ENCODE results near the gene URI1. TPM values are rescaled to one million over a fixed set of nuclear protein-coding genes. Genes with fewer than 3 reads are reported as not detected.
A peak's percentile ranks its signal among the peaks of the same experiment; 100 is the strongest.

The URI1 gene
- total RNA-seq, 1 donor from 2014 or later = 61.7 TPM

DNA sequence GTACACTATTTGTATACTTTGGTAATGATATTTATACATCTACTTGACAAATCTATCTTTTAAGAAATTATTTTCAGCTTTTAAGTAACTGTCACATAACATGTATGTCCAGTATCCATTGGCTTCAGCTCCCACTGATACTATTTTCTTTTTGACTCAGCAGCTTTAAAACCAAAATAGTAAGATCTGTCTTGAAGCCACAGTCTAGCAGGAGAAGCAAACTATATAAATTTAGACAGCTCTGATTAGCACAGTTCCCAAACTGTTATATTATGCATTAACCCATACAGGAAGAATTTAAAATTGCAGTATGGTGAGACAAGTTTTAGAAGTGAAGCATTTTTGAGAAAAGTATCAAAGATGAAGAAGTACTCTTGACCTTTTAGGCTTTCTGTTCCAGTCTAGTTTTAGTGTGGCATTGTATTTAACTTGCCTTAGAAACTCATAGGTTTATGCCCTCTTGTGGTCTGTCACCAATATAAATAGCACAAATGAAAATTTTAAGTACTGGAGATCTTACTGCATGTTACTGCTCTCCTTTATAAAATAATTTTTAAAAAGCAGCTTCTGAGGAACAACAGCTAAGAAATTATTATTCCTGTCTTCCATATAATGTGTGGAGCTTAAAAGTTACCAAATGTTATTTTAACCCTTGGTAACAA, 24.7 kb downstream of the URI1 start:
- Mint-ChIP-seq H3K4me3 (no peak overlapping the region), H3K27me3 (ENCODE audit: low read depth) (no peaks in the 10 kb centered on the region), H3K27ac (no peak overlapping the region), H3K9me3 (no peaks in the 10 kb centered on the region), H3K4me1 (peaks cover 59% of the 10 kb centered on the region), H3K36me3 (no peaks in the 10 kb centered on the region)
- DNase-seq (ENCODE audit: low spot score in 2 of 2, unreplicated experiment in 2 of 2) = no peak
- TF ChIP-seq, protein P1, sequence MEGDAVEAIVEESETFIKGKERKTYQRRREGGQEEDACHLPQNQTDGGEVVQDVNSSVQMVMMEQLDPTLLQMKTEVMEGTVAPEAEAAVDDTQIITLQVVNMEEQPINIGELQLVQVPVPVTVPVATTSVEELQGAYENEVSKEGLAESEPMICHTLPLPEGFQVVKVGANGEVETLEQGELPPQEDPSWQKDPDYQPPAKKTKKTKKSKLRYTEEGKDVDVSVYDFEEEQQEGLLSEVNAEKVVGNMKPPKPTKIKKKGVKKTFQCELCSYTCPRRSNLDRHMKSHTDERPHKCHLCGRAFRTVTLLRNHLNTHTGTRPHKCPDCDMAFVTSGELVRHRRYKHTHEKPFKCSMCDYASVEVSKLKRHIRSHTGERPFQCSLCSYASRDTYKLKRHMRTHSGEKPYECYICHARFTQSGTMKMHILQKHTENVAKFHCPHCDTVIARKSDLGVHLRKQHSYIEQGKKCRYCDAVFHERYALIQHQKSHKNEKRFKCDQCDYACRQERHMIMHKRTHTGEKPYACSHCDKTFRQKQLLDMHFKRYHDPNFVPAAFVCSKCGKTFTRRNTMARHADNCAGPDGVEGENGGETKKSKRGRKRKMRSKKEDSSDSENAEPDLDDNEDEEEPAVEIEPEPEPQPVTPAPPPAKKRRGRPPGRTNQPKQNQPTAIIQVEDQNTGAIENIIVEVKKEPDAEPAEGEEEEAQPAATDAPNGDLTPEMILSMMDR (IDR thresholded peaks at IDR 0.05; ENCODE audit: unreplicated experiment) = no peak

DNA sequence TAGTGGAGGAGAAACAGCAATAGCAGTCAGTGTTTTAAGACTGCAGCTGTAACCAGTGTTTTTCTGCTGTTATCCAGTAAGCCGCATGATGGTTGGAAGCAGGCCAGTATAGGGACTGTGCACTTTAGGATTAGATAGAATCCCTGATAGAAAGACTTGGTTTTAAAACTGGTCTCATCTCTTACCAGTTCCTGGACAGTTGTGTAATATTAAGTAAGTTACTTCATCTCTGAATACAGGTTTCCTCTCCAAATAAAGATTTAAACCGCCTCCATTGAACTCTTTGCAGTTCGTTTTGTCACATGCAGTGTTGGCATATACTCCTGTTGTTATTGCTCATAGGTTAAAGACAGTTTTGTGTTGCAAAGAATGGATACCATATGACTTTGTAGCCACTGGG, 25.6 kb downstream of the URI1 start:
- DNase-seq (ENCODE audit: low spot score in 2 of 2, unreplicated experiment in 2 of 2) = no peak
- Mint-ChIP-seq H3K9me3 (no peaks in the 10 kb centered on the region), H3K4me1 (peaks cover 59% of the 10 kb centered on the region), H3K27me3 (ENCODE audit: low read depth) (no peaks in the 10 kb centered on the region), H3K36me3 (no peaks in the 10 kb centered on the region), H3K27ac (peak overlapping the region; percentile 45), H3K4me3 (no peak overlapping the region)
- TF ChIP-seq, protein P1 (IDR thresholded peaks at IDR 0.05; ENCODE audit: unreplicated experiment) = no peak

DNA sequence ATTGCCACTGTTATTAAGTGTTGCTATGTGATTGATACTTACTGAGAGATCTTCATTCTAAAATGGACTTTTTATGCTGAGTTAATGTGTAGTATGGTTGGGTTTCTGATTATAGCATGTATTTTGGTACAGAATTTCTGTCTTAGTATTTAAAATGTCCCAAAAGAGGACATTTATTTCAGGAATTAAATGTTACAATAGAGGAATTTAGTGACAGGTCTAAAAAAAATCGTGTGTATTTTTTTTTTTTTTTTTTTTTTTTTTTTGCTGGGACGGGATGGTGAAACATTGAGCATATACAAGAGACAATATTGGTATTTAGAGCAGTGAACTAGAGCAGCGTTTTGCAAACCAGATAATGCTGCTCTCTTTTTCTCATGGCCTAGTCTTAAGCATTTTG, 27.9 kb downstream of the URI1 start:
- Mint-ChIP-seq H3K36me3 (no peaks in the 10 kb centered on the region), H3K4me1 (peaks cover 47% of the 10 kb centered on the region), H3K9me3 (no peaks in the 10 kb centered on the region), H3K4me3 (no peak overlapping the region), H3K27me3 (ENCODE audit: low read depth) (no peaks in the 10 kb centered on the region), H3K27ac (no peak overlapping the region)
- no peak for DNase-seq (ENCODE audit: low spot score in 2 of 2, unreplicated experiment in 2 of 2)
- TF ChIP-seq, protein P1 (IDR thresholded peaks at IDR 0.05; ENCODE audit: unreplicated experiment) = no peak

DNA sequence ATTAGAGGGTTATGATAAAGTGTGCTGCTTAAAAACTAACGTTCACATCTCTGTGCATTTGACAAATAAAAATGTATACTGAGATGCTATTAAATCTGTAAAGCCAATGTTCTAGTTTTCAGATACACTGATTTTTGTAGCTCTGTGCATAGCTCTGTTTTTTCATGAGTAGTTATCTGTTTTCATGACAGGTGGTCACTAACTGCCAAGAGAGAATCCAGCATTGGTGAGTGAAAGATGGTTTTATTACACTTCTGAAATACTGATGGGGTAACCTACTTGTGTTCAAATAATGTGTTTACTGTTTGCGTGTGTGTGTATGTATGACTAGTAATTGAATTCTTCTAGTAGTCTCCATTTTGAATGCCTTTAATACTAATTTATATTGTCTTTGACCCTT, 29.0 kb downstream of the URI1 start:
- Mint-ChIP-seq H3K27ac (no peak overlapping the region), H3K4me1 (peaks cover 37% of the 10 kb centered on the region), H3K36me3 (no peaks in the 10 kb centered on the region), H3K27me3 (ENCODE audit: low read depth) (no peaks in the 10 kb centered on the region), H3K4me3 (no peak overlapping the region), H3K9me3 (no peaks in the 10 kb centered on the region)
- no peak for DNase-seq (ENCODE audit: low spot score in 2 of 2, unreplicated experiment in 2 of 2)
- TF ChIP-seq, protein P1 (IDR thresholded peaks at IDR 0.05; ENCODE audit: unreplicated experiment) = no peak

DNA sequence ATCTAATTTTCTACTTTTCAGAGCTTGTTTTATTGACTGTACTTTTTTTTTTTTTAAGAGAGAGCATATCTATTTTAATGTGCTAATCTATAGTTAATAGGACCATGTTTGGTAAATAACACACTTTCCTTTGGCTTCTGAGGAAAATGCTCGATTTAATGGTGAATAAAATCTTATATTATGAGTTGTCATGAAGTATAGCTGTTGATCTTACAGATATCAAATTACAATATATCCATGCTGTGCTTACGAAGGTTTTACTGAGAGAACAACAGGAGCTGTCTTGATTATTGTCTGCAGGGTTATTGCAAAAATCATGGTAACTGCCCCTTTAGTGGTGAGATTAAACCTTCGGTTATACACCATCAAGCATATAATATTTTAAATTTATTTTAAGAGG, 29.6 kb downstream of the URI1 start:
- Mint-ChIP-seq H3K4me1 (peaks cover 37% of the 10 kb centered on the region), H3K4me3 (no peak overlapping the region), H3K36me3 (no peaks in the 10 kb centered on the region), H3K27me3 (ENCODE audit: low read depth) (no peaks in the 10 kb centered on the region), H3K27ac (no peak overlapping the region), H3K9me3 (no peaks in the 10 kb centered on the region)
- DNase-seq (ENCODE audit: low spot score in 2 of 2, unreplicated experiment in 2 of 2) = no peak
- TF ChIP-seq, protein P1 (IDR thresholded peaks at IDR 0.05; ENCODE audit: unreplicated experiment) = no peak

DNA sequence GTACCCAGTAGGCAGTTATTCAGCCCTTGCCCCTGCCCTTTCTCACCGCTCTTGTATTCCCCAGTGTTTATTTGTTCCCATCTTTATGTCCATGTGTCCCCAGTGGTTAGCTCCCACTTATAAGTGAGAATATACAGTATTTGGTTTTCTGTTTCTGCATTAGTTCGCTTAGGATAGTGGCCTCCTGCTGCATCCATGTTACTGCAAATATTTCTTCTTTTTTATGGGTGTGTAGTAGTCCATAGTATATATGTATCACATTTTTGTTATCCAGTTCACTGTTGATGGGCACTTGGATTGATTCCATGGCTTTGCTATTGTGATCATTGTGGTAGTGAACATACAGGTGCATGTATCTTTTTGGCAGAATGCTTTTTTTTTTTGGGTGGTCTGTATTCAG, 32.7 kb downstream of the URI1 start:
- no peaks in the 10 kb centered on the region for H3K27me3 Mint-ChIP-seq (ENCODE audit: low read depth)
- H3K4me1 Mint-ChIP-seq = peaks cover 34% of the 10 kb centered on the region
- DNase-seq (ENCODE audit: low spot score in 2 of 2, unreplicated experiment in 2 of 2) = no peak
- no peak overlapping the region for H3K27ac Mint-ChIP-seq
- TF ChIP-seq, protein P1 (IDR thresholded peaks at IDR 0.05; ENCODE audit: unreplicated experiment) = no peak
- no peaks in the 10 kb centered on the region for H3K9me3 Mint-ChIP-seq
- no peak overlapping the region for H3K4me3 Mint-ChIP-seq
- no peaks in the 10 kb centered on the region for H3K36me3 Mint-ChIP-seq

Measured in mesothelial cell of epicardium (in vitro differentiated cells).